ENCODE data around the gene AKAP8L.
A peak's percentile ranks its signal among the peaks of the same experiment; 100 is the strongest.
"Not testable (repeated sequence)": the region's sequence is repeated elsewhere in the genome, so short reads cannot be mapped to it uniquely, and the experiment has no call there.

AKAP8L gene

DNA sequence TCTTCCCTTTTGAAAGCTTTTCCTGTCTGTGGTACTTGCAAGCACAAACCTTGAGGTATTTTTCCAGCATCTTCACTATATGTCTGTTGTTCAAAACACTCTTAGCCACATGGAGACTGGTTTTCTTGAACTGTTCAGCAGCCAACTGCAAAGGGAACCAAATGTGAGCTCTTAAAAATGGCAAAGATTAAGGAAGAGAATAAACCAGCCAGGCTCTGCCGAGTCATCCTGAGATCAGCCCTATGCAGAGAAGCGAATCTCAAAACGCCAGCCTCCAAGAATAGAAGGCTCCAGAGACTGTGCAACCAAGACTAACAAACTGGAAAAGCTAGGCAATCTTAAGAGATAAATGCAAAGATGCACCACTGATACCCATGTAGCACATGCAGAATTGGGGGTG, 59.9 kb downstream of the AKAP8L start:
- DNase-seq (ENCODE audit: low read depth), result no peak

DNA sequence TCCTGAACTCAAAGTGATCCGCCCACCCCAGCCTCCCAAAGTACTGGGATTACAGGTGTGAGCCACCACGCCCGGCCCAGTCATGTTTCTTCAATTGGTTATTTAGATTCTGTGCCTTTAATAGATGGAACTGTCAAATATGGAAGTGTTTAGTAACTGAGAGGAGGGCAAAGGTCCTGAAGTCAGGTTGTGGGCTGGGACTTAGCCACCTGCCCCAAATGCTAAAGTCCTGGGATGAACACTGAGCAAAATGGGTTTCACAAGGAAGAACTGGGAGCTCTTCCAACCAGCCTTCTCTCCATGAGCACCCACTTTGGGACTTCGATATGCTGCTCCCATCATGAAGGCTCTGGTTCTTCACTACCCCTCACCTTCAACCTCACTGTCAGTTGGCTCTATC, 60.9 kb downstream of the AKAP8L start:
- no peak for DNase-seq (ENCODE audit: low read depth)

DNA sequence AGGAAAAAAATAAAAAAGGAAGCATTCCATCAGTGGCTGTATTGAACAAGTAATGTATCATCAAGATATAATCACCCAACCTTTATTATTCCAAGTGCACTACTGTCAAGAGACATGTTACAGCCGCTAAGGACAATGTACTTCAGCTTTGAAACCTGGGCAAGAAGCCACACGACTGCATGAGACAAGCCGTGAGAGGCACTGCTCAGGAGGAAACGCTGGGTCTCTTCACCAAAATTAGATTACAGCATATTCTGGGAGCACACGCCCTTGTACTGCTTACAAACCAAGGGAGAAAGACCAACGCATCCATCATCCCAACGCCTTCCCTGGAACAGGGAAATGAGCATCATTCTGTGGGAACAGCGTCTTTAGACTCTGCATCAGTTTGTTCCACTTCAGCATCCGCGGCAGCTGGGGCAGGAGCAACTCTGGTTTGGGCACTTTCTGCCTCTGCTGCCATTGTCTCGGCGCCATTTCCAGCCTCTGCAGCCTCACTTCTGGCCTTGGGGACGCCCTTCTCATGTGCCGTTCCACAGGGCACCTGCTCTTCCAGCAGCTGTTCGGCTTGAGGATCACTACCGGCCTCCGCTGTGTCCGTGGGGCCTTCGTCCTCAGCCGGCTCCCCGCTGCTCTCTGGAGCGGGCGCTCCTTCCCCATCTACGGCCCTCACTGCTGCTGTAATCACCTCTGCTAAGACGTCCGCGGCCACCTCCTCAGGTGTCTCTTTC, 64.1 kb downstream of the AKAP8L start:
- DNase-seq (ENCODE audit: low read depth), result no peak

DNA sequence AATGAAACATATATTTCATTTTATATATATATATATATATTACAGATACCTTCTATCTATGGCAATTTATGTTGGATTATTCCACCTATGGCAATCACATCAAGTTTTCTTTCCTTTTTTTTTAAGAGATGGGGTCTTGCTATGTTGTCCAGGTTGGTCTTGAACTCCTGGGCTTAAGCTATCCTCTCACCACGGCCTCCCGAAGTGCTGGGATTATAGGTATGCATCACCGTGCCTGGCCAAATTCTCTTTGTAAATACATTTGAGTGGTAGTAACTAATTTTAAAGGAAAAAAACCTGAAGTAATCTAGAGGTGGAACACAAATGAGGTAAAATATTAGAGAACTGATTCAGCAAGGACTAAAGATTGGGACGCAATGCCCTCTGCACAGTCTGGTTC, 64.9 kb downstream of the AKAP8L start:
- no peak for DNase-seq (ENCODE audit: low read depth)

DNA sequence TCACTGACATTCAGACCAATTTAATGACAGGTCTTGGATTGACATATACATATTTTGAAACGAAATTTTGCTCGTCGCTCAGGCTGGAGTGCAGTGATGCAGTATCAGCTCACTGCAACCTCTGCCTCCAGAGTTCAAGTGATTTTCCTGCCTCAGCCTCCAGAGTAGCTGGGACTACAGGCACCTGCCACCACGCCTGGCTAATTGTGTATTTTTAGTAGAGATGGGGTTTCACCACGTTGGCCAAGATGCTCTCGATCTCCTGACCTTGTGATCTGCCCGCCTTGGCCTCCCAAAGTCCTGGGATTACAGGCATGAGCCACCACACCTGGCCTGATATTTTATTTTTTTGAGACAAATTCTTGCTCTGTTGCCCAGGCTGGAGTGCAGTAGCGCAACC, 66.3 kb downstream of the AKAP8L start:
- DNase-seq (ENCODE audit: low read depth), result not testable (repeated sequence)

DNA sequence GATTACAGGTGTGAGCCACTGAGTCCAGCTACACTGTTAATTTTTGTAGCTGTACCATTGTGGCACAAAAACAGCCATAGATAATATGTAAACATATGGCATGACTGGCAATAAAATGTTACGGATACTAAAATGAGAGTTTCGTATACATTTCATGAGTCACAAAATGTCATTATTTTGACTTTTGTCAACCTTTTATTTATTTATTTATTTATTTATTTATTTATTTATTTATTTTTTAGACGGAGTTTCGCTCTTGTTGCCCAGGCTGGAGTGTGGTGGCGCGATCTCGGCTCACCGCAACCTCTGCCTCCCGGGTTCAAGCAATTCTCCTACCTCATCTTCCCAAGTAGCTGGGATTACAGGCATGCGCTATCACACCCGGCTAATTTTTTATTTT, 77.5 kb downstream of the AKAP8L start:
- DNase-seq (ENCODE audit: low read depth), result not testable (repeated sequence)

DNA sequence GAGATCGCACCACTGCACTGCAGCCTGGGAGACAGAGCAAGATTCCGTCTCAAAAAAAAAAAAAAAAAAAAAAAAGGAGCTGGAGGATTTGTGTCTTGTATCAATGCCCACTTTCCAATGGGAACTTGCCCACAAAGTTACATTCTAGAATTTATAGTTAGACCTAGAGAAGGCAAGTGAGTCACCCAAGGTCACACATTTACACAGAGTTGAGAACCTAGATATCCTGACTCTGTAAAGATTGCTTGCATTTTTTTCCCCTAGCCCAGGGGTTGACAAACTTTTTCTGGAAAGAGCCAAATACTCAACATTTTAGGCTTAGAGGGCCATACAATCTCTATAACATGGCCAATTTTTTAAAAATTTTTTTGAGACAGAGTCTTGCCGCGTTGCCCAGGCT, 78.7 kb downstream of the AKAP8L start:
- no peak for DNase-seq (ENCODE audit: low read depth)

DNA sequence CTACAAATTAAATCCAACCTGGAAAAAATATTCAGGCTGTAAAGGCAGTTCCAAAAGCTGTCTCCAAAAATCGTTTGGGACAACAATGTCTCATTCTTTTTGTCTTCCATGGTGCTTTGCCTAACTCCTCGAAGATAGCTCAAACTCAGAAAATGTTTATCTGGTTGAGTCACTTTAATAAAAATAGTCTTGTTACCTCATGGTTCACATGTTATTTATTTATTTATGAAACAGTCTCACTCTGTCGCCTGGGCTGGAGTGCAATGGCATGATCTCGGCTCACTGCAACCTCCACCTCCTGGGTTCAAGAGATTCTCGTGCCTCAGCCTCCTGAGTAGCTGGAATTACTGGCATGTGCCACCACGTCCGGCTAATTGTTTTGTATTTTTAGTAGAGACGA, 81.6 kb downstream of the AKAP8L start:
- DNase-seq (ENCODE audit: low read depth), result no peak

DNA sequence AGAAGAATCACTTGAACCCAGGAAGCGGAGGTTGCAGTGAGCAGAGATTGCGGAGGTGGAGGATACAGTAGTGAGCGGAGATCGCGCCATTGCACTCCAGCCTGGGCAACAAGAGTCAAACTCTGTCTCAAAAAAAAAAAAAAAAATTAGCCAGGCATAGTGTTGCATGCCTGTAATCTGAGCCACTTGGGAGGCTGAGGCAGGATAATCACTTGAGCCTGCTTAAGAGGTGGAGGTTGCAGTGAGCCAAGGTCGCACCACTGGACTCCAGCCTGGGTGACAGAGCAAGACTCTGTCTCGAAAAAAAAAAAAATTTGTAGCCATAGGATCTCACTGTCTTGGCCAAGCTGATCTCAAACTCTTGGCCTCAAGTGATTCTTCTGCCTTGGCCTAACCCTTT, 82.8 kb downstream of the AKAP8L start:
- not testable (repeated sequence) for DNase-seq (ENCODE audit: low read depth)

DNA sequence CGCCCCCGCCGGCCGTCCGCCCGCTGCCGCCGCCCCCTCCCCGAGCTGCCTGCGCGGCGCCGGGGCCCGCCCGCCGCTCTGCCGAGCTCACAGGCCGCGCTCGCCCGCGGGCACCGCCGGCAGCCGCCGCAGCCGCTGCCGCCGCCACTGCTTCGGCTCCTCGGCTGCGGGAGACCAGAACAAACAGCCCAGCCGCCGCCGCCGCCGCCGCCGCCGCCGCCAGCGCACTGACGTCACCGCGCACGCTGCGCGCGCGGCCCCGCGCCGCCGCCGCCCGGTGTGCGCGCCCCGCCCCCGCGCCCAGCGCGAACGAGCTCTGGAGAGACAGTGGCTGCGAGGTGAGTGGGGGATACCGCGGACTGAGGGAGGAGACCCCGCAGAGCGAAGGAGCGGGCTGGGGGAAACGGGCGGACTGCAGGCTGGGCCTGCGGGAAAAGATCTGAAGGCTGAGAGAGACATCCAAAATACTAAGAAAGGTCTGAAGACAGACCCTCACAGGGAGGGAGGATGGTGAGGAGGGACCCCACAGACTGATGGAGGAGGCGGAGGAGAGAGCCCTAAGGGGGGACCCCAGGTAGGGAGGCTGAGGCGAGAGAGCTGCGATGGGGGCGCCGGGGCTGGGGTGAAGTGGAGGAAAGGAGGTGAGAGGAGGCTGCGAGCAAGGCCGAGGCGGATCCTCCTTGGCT, 86.3 kb downstream of the AKAP8L start, which contains the start of gene BRD4:
TSS of gene BRD4 (minus strand) at position 229 of the 686 bp plus-strand sequence. CDS start 59,440 bp downstream, outside the sequence.
- peak; percentile 66 for DNase-seq (ENCODE audit: low read depth)

DNA sequence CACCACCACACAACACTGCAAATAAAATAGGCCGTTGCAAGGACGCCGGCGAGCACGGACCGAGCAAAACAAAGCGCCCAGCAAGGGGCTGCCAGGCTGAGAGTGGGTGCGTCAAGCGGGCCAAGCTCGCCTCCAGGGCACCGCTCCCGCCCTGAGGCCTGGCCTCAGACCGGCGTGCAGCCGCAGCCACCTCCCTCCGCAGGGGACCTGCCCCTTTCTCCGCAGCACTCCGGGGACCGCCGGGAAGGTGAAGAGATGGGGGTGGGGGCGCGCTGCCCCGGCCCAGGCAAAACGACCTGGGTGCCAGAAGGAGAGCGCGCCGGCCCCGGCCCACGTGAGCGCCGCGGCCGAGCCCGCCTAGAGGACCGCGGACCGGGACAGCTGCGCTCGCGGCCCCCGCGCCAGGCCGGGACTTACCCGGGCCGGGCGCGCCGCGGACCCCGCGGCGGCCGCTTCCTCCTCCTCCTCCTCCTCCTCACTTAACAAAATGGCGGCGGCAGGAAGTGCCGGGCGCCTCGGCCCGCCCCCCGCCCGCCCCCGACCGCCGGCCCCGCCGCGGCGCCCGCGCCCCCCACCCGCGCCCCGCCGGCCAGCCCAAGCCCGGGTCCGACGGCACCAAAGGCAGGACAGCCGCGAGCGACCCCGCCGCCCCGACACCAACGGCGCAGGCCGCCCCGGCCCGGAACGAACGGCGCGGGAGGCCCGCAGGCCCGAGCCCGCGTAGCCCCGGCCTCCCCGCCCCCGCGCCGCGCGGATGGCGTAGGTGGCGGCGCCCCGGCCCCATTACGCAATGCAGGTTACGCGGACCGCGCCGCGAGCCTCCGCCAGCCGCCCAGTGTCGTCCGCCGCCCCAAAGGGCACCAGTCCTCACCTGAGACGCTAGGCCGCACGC, 87.1 kb downstream of the AKAP8L start:
- peak; percentile 50 for DNase-seq (ENCODE audit: low read depth)

DNA sequence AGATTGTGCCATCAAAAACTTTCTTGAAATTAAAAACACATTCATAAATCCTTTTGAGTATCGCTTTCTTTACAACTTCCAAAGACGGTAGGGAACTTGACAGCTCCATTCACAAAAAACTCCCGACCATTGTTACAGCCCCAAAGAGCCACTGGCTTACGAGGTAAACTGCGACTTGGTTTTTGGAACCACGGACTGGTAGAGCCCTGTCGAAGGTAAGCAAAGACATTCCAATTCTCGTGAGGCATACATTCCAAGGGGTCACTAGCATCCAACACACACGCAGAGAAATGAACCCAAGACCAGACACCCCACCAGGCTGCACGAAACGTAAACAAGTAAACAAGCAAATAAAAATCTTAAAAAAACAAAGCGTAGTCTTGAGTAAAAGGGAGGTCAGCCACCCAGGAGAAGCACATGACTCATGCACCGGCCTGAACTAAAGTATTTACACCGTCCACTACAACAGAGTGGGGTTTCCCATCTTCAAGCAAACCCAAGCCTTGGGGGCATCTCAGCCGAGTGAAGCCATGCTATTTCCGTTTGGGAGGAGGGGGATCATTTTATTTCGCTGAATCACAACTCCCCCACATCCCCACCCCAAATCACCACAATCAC, 87.9 kb downstream of the AKAP8L start:
- DNase-seq (ENCODE audit: low read depth), result no peak

Measured in T follicular helper cell (primary cell).